ENCODE data around the gene FOCAD.

FOCAD gene

GRCh38 chr9:21037278-21037677 is 353.2 kb downstream of the FOCAD start:
- Histone ChIP-seq H3K36me3 (ENCODE audit: control insufficient read depth in 5 of 5, insufficient read depth in 5 of 5, low read length in 5 of 5) (no peaks in the 10 kb centered on the region), H3K4me3 (ENCODE audit: low read depth in 1 of 5, low read length in 5 of 5) (no peak overlapping the region), H3K9me3 (ENCODE audit: control insufficient read depth in 5 of 5, low read length in 5 of 5) (no peaks in the 10 kb centered on the region), H3K27me3 (ENCODE audit: control insufficient read depth in 5 of 5, insufficient read depth in 4 of 5, low read length in 5 of 5) (no peaks in the 10 kb centered on the region), H3K4me1 (ENCODE audit: control insufficient read depth in 5 of 5, insufficient read depth in 5 of 5, low read length in 5 of 5) (no peaks in the 10 kb centered on the region), H3K27ac (ENCODE audit: low read depth, low read length) (no peak overlapping the region), H3K9ac (ENCODE audit: low read length in 5 of 5) (no peak overlapping the region)

DNA sequence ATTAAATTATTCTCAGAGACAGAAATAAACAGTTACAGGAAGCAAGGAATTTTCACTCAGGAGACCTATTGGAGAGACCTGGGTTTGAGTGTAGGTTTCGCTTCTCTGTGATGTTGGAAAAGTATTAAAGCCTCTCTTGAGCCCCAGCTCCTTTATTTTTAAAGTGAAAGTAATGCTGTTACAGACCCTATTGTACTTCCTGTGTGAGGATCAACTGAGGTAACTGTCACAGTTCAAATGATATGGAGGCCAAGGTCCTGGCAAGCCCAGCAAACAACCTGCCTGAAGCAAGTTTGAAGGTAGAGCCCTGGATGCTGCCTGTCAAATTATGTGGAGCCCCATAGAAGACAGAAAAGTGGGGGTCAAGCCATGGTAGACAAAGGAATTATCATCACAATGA is 355.2 kb downstream of the FOCAD start:
- H3K4me3 ChIP-seq (ENCODE audit: low read depth in 1 of 5, low read length in 5 of 5), result no peak overlapping the region
- H3K36me3 ChIP-seq (ENCODE audit: control insufficient read depth in 5 of 5, insufficient read depth in 5 of 5, low read length in 5 of 5), result no peaks in the 10 kb centered on the region
- no peaks in the 10 kb centered on the region for H3K27me3 ChIP-seq (ENCODE audit: control insufficient read depth in 5 of 5, insufficient read depth in 4 of 5, low read length in 5 of 5)
- H3K27ac ChIP-seq (ENCODE audit: low read depth, low read length), result no peak overlapping the region
- H3K9ac ChIP-seq (ENCODE audit: low read length in 5 of 5), result no peak overlapping the region
- no peaks in the 10 kb centered on the region for H3K9me3 ChIP-seq (ENCODE audit: control insufficient read depth in 5 of 5, low read length in 5 of 5)
- no peaks in the 10 kb centered on the region for H3K4me1 ChIP-seq (ENCODE audit: control insufficient read depth in 5 of 5, insufficient read depth in 5 of 5, low read length in 5 of 5)

GRCh38 chr9:21042466-21042865 is 358.4 kb downstream of the FOCAD start:
- Histone ChIP-seq H3K4me1 (ENCODE audit: control insufficient read depth in 5 of 5, insufficient read depth in 5 of 5, low read length in 5 of 5) (no peaks in the 10 kb centered on the region), H3K36me3 (ENCODE audit: control insufficient read depth in 5 of 5, insufficient read depth in 5 of 5, low read length in 5 of 5) (no peaks in the 10 kb centered on the region), H3K4me3 (ENCODE audit: low read depth in 1 of 5, low read length in 5 of 5) (no peak overlapping the region), H3K9me3 (ENCODE audit: control insufficient read depth in 5 of 5, low read length in 5 of 5) (no peaks in the 10 kb centered on the region), H3K27ac (ENCODE audit: low read depth, low read length) (no peak overlapping the region), H3K9ac (ENCODE audit: low read length in 5 of 5) (no peak overlapping the region), H3K27me3 (ENCODE audit: control insufficient read depth in 5 of 5, insufficient read depth in 4 of 5, low read length in 5 of 5) (no peaks in the 10 kb centered on the region)

DNA sequence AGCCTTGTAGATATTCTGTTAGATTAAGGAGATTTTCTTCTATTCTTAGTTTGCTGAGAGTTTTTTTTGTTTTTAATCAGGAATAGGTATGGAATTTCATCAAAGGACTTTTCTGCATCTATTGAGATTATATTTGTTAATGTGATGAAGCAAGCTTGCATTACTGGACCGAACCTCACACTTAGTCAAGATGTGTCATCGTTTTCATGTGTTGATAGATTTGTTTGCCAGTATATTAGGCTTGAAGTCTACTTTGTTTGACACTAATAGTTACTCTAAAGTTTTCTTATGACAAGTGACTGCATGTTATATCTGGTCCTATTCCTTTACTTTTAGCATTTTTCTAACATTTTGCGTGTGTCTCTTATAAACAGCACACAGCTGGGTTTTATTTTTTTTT is 359.8 kb downstream of the FOCAD start:
- no peaks in the 10 kb centered on the region for H3K27me3 ChIP-seq (ENCODE audit: control insufficient read depth in 5 of 5, insufficient read depth in 4 of 5, low read length in 5 of 5)
- H3K27ac ChIP-seq (ENCODE audit: low read depth, low read length), result no peak overlapping the region
- no peak overlapping the region for H3K9ac ChIP-seq (ENCODE audit: low read length in 5 of 5)
- H3K4me3 ChIP-seq (ENCODE audit: low read depth in 1 of 5, low read length in 5 of 5), result no peak overlapping the region
- H3K9me3 ChIP-seq (ENCODE audit: control insufficient read depth in 5 of 5, low read length in 5 of 5), result no peaks in the 10 kb centered on the region
- no peaks in the 10 kb centered on the region for H3K4me1 ChIP-seq (ENCODE audit: control insufficient read depth in 5 of 5, insufficient read depth in 5 of 5, low read length in 5 of 5)
- no peaks in the 10 kb centered on the region for H3K36me3 ChIP-seq (ENCODE audit: control insufficient read depth in 5 of 5, insufficient read depth in 5 of 5, low read length in 5 of 5)
